ENCODE measurements around the gene XRN2. TPM values are rescaled to one million over a fixed set of nuclear protein-coding genes. Genes with fewer than 3 reads are reported as not detected.

XRN2 gene
- total RNA-seq, 3 donors from 2014 or later (not counting 1 experiment from before 2014, with no cell fraction given), result 52.9 to 61.8 (median 57.4) TPM

GRCh38 chr20:21324126-21324525 lies 21.0 kb downstream of the XRN2 start:
- no peak for ATAC-seq
- H3K4me1 ChIP-seq (ENCODE audit: control insufficient read depth, insufficient read depth, low read length), result peaks cover 9% of the 10 kb centered on the region
- H3K27me3 ChIP-seq (ENCODE audit: control insufficient read depth, insufficient read depth, low read length), result no peaks in the 10 kb centered on the region
- peak overlapping the region; percentile 52 for H3K4me3 Mint-ChIP-seq
- no peak for DNase-seq
- no peak overlapping the region for H3K4me3 ChIP-seq (ENCODE audit: low read length)
- H3K9me3 Mint-ChIP-seq, result no peaks in the 10 kb centered on the region
- H3K36me3 ChIP-seq (ENCODE audit: control insufficient read depth, insufficient read depth, low read length), result peaks cover 9% of the 10 kb centered on the region
- no peak overlapping the region for H3K27ac ChIP-seq (ENCODE audit: low read length)
- H3K27me3 Mint-ChIP-seq (ENCODE audit: low read depth in 2 of 2), result no peaks in the 10 kb centered on the region
- no peak for TF ChIP-seq CTCF (IDR thresholded peaks at IDR 0.05)
- H3K36me3 Mint-ChIP-seq, result no peaks in the 10 kb centered on the region
- intact Hi-C loops (cut with micrococcal nuclease), result no loop called here
- H3K27ac Mint-ChIP-seq, result peak overlapping the region; percentile 7 to 57
- WGBS (ENCODE audit: insufficient coverage), result 94% methylated on average over 1 of the region's 2 CpGs
- H3K9me3 ChIP-seq (ENCODE audit: control insufficient read depth, insufficient read depth, low read length), result no peaks in the 10 kb centered on the region
- H3K4me1 Mint-ChIP-seq, result peaks cover 60 to 70% of the 10 kb centered on the region in 2 donors

DNA sequence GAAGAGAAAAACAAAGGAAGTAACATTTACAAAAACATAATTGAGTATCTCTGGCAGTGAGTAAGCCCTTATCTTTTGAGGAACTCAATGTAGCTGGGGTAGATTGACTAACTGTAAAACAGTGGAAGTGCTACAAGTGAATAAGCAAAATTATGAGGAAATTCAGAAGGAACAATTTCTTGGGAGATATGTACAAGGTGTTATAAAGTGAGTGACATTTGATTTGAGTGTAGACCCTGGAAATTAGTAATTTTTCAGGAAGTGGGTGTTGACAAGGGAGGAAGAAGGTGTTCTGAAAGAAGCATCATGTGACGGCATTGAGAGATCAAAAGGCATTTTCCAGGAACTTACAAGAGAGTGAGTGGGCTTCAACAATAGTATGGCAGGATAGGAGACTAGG lies 22.2 kb downstream of the XRN2 start:
- Histone ChIP-seq H3K27me3 (ENCODE audit: control insufficient read depth, insufficient read depth, low read length) (no peaks in the 10 kb centered on the region), H3K4me1 (ENCODE audit: control insufficient read depth, insufficient read depth, low read length) (peaks cover 9% of the 10 kb centered on the region), H3K4me3 (ENCODE audit: low read length) (no peak overlapping the region), H3K9me3 (ENCODE audit: control insufficient read depth, insufficient read depth, low read length) (no peaks in the 10 kb centered on the region), H3K27ac (ENCODE audit: low read length) (no peak overlapping the region), H3K36me3 (ENCODE audit: control insufficient read depth, insufficient read depth, low read length) (peaks cover 9% of the 10 kb centered on the region)
- no peak for TF ChIP-seq CTCF (IDR thresholded peaks at IDR 0.05)
- peaks cover 58 to 69% of the 10 kb centered on the region in 2 donors for H3K4me1 Mint-ChIP-seq
- H3K9me3 Mint-ChIP-seq, result no peaks in the 10 kb centered on the region
- ATAC-seq (peak in 2 of 3 donors; percentile 30 to 39), DNase-seq (no peak)
- WGBS (ENCODE audit: insufficient coverage), result 32% methylated on average over 1 of the region's 1 CpG
- intact Hi-C loops (cut with micrococcal nuclease), result no loop called here
- peak overlapping the region; percentile 43 for H3K4me3 Mint-ChIP-seq
- H3K27ac Mint-ChIP-seq, result peak overlapping the region; percentile 42 to 57
- H3K36me3 Mint-ChIP-seq, result no peaks in the 10 kb centered on the region
- no peaks in the 10 kb centered on the region for H3K27me3 Mint-ChIP-seq (ENCODE audit: low read depth in 2 of 2)

DNA sequence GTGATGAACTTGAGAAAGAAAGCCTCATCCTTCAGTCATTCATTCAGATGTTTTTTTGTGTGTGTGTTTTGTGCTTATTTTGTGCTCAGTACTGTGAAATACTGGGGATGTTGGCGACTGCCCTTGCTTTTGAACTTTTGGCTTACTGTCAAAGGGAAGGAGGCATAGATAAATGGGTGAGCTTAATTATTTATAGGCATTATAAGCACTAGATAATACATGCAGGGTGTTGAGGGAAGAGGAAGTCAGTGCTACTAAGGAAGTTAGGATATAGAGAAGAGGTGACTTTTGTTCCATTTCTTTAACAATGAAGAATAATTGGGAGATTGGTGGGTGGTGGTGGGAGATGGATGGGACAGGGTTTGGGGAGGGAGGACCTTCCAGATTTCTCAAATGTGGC lies 23.6 kb downstream of the XRN2 start:
- Histone ChIP-seq H3K27ac (ENCODE audit: low read length) (no peak overlapping the region), H3K9me3 (ENCODE audit: control insufficient read depth, insufficient read depth, low read length) (no peaks in the 10 kb centered on the region), H3K4me1 (ENCODE audit: control insufficient read depth, insufficient read depth, low read length) (peaks cover 9% of the 10 kb centered on the region), H3K27me3 (ENCODE audit: control insufficient read depth, insufficient read depth, low read length) (no peaks in the 10 kb centered on the region), H3K36me3 (ENCODE audit: control insufficient read depth, insufficient read depth, low read length) (peaks cover 22% of the 10 kb centered on the region), H3K4me3 (ENCODE audit: low read length) (no peak overlapping the region)
- no peaks in the 10 kb centered on the region for H3K9me3 Mint-ChIP-seq
- peaks cover 49 to 63% of the 10 kb centered on the region in 2 donors for H3K4me1 Mint-ChIP-seq
- intact Hi-C loops (cut with micrococcal nuclease), result no loop called here
- H3K36me3 Mint-ChIP-seq, result no peaks in the 10 kb centered on the region
- TF ChIP-seq CTCF (IDR thresholded peaks at IDR 0.05), result no peak
- H3K4me3 Mint-ChIP-seq, result no peak overlapping the region
- ATAC-seq (no peak), DNase-seq (no peak)
- 100% methylated on average over 1 of the region's 1 CpG for WGBS (ENCODE audit: insufficient coverage)
- H3K27me3 Mint-ChIP-seq (ENCODE audit: low read depth in 2 of 2), result no peaks in the 10 kb centered on the region
- no peak overlapping the region for H3K27ac Mint-ChIP-seq

DNA sequence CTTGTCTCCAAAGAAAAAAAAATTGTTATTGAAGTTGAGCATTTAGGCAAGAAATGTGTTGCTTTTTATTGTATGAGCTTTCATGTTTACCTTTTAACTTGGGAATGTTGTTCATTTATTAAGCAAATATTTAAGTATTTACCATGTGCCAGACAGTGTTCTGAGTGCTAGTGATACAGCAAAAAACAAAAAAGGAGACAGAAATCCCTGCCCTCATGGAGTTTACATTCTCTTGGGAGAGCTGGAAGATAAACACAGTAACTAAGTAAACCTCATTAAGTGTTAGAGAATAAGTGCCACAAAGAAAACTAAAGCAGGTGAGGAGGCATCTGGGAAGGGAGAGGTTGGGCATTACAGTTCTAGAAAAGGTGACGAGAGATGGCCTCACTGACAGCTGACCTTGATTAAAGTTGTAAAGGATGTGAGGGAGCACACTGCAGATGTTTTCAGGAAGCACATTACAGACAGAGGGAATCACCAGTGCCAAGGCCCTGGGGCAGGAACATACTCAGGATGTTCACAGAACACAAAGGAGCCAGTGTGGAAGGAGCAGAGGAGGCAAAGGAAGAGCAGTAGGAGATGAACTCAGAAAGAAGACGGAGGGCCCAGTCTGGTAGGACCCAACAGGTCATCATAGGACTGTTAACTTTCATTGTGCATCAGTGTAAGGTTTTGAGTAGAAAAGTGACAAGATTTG lies 33.5 kb downstream of the XRN2 start:
- peaks cover 36% of the 10 kb centered on the region for H3K36me3 Mint-ChIP-seq
- Histone ChIP-seq H3K27me3 (ENCODE audit: control insufficient read depth, insufficient read depth, low read length) (no peaks in the 10 kb centered on the region), H3K27ac (ENCODE audit: low read length) (no peak overlapping the region), H3K4me3 (ENCODE audit: low read length) (no peak overlapping the region), H3K4me1 (ENCODE audit: control insufficient read depth, insufficient read depth, low read length) (no peaks in the 10 kb centered on the region), H3K36me3 (ENCODE audit: control insufficient read depth, insufficient read depth, low read length) (peaks cover 75% of the 10 kb centered on the region), H3K9me3 (ENCODE audit: control insufficient read depth, insufficient read depth, low read length) (no peaks in the 10 kb centered on the region)
- DNase-seq (no peak), ATAC-seq (no peak)
- H3K4me1 Mint-ChIP-seq, result peaks cover 23 to 26% of the 10 kb centered on the region in 2 donors
- intact Hi-C loops (cut with micrococcal nuclease), result no loop called here
- H3K9me3 Mint-ChIP-seq, result no peaks in the 10 kb centered on the region
- peak overlapping the region in 1 of 2 donors; percentile 27 for H3K27ac Mint-ChIP-seq
- H3K4me3 Mint-ChIP-seq, result no peak overlapping the region
- no peaks in the 10 kb centered on the region for H3K27me3 Mint-ChIP-seq (ENCODE audit: low read depth in 2 of 2)
- 100% methylated on average over 2 of the region's 2 CpGs for WGBS (ENCODE audit: insufficient coverage)
- no peak for TF ChIP-seq CTCF (IDR thresholded peaks at IDR 0.05)

Measured in natural killer cell (primary cell).